ENCODE data around the gene SCYGR2.

The SCYGR2 gene

DNA sequence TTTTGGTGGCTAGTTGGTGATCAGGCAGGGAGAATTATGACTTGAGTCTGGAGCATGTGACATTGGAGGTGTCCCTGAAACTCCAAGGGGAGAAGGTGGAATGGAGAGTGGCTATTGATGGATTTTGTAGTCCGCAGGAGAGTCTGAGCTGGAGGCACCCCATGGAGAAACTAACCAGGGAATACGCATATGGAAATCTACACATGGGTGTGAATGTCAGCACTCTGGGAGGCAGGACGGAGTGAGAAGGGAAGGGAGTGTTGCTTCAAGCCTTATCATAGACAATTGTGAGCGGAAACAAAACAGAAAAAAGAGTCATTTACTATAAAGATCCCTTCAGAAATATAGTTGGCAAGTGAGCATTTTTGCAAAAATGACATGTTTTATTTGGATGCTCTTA, 17.9 kb downstream of the SCYGR2 start:
- no peak for DNase-seq
- H4K20me1 ChIP-seq (ENCODE audit: insufficient read depth, low read length): no peaks in the 10 kb centered on the region
- TF ChIP-seq, protein P1, sequence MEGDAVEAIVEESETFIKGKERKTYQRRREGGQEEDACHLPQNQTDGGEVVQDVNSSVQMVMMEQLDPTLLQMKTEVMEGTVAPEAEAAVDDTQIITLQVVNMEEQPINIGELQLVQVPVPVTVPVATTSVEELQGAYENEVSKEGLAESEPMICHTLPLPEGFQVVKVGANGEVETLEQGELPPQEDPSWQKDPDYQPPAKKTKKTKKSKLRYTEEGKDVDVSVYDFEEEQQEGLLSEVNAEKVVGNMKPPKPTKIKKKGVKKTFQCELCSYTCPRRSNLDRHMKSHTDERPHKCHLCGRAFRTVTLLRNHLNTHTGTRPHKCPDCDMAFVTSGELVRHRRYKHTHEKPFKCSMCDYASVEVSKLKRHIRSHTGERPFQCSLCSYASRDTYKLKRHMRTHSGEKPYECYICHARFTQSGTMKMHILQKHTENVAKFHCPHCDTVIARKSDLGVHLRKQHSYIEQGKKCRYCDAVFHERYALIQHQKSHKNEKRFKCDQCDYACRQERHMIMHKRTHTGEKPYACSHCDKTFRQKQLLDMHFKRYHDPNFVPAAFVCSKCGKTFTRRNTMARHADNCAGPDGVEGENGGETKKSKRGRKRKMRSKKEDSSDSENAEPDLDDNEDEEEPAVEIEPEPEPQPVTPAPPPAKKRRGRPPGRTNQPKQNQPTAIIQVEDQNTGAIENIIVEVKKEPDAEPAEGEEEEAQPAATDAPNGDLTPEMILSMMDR (IDR thresholded peaks at IDR 0.05; ENCODE audit: borderline replicate concordance, extremely low read depth, low read length, poor library complexity, severe bottlenecking): no peak
- no peak for TF ChIP-seq EZH2 (IDR thresholded peaks at IDR 0.05; ENCODE audit: borderline replicate concordance, low read depth, low read length, severe bottlenecking)

DNA sequence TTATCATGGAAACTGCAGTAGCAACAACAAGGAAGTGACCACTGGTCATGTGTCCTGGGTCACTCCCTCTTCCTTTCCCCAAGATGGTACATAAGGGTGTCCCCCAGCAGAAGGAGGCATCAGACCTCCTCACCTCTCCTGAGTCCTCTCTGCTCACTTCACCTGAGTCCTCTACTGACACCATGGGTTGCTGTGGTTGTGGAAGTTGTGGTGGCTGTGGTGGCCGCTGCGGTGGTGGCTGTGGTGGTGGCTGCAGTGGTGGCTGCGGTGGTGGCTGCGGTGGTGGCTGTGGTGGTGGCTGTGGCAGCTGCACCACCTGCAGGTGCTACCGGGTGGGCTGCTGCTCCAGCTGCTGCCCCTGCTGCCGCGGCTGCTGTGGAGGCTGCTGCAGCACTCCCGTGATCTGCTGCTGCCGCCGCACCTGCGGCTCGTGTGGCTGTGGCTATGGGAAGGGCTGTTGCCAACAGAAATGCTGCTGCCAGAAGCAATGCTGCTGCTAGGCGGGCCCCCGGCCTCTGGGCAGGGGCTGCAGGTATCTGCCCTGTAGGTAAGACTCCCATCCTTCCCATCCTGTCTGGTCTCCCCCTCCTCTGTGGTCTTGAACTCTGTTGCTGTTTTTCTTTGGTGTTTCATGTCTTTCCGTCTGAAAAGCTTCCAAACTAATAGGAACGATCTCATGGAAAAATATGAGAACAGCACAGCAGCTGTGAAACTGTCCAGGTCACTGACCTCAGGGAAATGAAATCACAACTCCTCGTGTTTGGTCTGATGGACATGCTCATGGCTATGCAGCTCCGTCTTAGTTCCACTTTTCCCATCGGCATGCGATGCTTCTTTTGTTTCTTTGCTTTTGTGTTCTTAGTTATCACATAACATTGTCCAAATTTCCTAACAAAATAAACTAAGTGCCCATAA, 18.9 kb downstream of the SCYGR2 start, which contains the start of gene SCYGR4:
TSS of gene SCYGR4 (plus strand) at position 183 of the 915 bp plus-strand sequence. CDS start at position 183, 0 bp downstream.
- Histone ChIP-seq H3K4me3 (ENCODE audit: low read depth in 1 of 2, low read length in 2 of 2) (no peak within 1 kb of the TSS), H3K27ac (ENCODE audit: low read length) (no peak within 1 kb of the TSS), H2AFZ (ENCODE audit: low read depth, low read length) (no peak within 1 kb of the TSS), H3K4me1 (ENCODE audit: insufficient read depth, low read length) (no peaks in the 10 kb centered on the region), H3K4me2 (ENCODE audit: insufficient read depth, low read length) (no peak within 1 kb of the TSS), H4K20me1 (ENCODE audit: insufficient read depth, low read length) (no peaks in the 10 kb centered on the region), H3K79me2 (ENCODE audit: insufficient read depth, low read length) (no peaks in the 10 kb centered on the region), H3K9ac (ENCODE audit: low read depth, low read length) (no peak within 1 kb of the TSS), H3K36me3 (ENCODE audit: insufficient read depth, low read length) (no peaks in the 10 kb centered on the region), H3K9me3 (ENCODE audit: insufficient read depth, low read length, severe bottlenecking) (no peaks in the 10 kb centered on the region), H3K27me3 (ENCODE audit: insufficient read depth, low read length, poor library complexity) (no peaks in the 10 kb centered on the region)
- no peak for ATAC-seq (ENCODE audit: insufficient read depth, low read depth)
- TF ChIP-seq EZH2 (IDR thresholded peaks at IDR 0.05; ENCODE audit: borderline replicate concordance, low read depth, low read length, severe bottlenecking): no peak
- TF ChIP-seq, protein P1 (IDR thresholded peaks at IDR 0.05; ENCODE audit: borderline replicate concordance, extremely low read depth, low read length, poor library complexity, severe bottlenecking): no peak
- DNase-seq: no peak

More for the DNA sequence above, 17.9 kb downstream of the SCYGR2 start:
- Histone ChIP-seq H3K4me1 (ENCODE audit: insufficient read depth, low read length) (no peaks in the 10 kb centered on the region), H3K4me2 (ENCODE audit: insufficient read depth, low read length) (no peak overlapping the region), H3K79me2 (ENCODE audit: insufficient read depth, low read length) (no peaks in the 10 kb centered on the region), H3K36me3 (ENCODE audit: insufficient read depth, low read length) (no peaks in the 10 kb centered on the region), H2AFZ (ENCODE audit: low read depth, low read length) (no peak overlapping the region), H3K27me3 (ENCODE audit: insufficient read depth, low read length, poor library complexity) (no peaks in the 10 kb centered on the region), H3K4me3 (ENCODE audit: low read depth in 1 of 2, low read length in 2 of 2) (no peak overlapping the region), H3K27ac (ENCODE audit: low read length) (no peak overlapping the region), H3K9ac (ENCODE audit: low read depth, low read length) (no peak overlapping the region), H3K9me3 (ENCODE audit: insufficient read depth, low read length, severe bottlenecking) (no peaks in the 10 kb centered on the region)
- ATAC-seq (ENCODE audit: insufficient read depth, low read depth): no peak

DNA sequence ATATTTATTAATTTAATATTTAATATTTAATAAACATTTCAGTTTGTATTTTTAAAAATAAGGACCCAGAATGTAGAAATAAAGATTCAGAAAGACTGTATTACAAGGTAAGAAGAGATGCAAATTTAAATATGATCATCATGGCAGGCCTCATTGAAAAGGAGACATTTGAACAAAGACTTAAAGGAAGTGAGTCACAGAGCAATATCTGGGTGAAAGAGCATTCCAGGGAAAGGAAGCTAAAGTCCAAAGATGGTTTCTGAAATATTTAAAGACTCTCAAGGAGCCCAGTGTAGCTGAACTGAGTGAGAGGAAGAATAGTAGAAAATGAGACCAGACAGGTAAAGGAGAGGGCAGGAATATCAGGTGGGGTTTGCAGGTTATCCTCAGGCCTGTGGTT, 24.5 kb downstream of the SCYGR2 start:
- ATAC-seq (ENCODE audit: insufficient read depth, low read depth): no peak
- no peak overlapping the region for H2AFZ ChIP-seq (ENCODE audit: low read depth, low read length)
- no peaks in the 10 kb centered on the region for H3K9me3 ChIP-seq (ENCODE audit: insufficient read depth, low read length, severe bottlenecking)
- H3K27ac ChIP-seq (ENCODE audit: low read length): no peak overlapping the region
- no peak overlapping the region for H3K4me2 ChIP-seq (ENCODE audit: insufficient read depth, low read length)
- no peaks in the 10 kb centered on the region for H3K27me3 ChIP-seq (ENCODE audit: insufficient read depth, low read length, poor library complexity)
- DNase-seq: no peak
- no peaks in the 10 kb centered on the region for H3K36me3 ChIP-seq (ENCODE audit: insufficient read depth, low read length)
- TF ChIP-seq EZH2 (IDR thresholded peaks at IDR 0.05; ENCODE audit: borderline replicate concordance, low read depth, low read length, severe bottlenecking): no peak
- TF ChIP-seq, protein P1 (IDR thresholded peaks at IDR 0.05; ENCODE audit: borderline replicate concordance, extremely low read depth, low read length, poor library complexity, severe bottlenecking): no peak
- no peak overlapping the region for H3K9ac ChIP-seq (ENCODE audit: low read depth, low read length)
- H3K4me3 ChIP-seq (ENCODE audit: low read depth in 1 of 2, low read length in 2 of 2): no peak overlapping the region
- H3K4me1 ChIP-seq (ENCODE audit: insufficient read depth, low read length): no peaks in the 10 kb centered on the region
- H3K79me2 ChIP-seq (ENCODE audit: insufficient read depth, low read length): no peaks in the 10 kb centered on the region
- no peaks in the 10 kb centered on the region for H4K20me1 ChIP-seq (ENCODE audit: insufficient read depth, low read length)

All from DND-41 (cell line).